Measurements from ENCODE around the gene TIMM22. TPM values are rescaled to one million over a fixed set of nuclear protein-coding genes. Genes with fewer than 3 reads are reported as not detected.

TIMM22 gene
- polyA plus RNA-seq, 2 of the 4 experiments (the other 2 are of a cell fraction) = 15.8 to 21.3 TPM

DNA sequence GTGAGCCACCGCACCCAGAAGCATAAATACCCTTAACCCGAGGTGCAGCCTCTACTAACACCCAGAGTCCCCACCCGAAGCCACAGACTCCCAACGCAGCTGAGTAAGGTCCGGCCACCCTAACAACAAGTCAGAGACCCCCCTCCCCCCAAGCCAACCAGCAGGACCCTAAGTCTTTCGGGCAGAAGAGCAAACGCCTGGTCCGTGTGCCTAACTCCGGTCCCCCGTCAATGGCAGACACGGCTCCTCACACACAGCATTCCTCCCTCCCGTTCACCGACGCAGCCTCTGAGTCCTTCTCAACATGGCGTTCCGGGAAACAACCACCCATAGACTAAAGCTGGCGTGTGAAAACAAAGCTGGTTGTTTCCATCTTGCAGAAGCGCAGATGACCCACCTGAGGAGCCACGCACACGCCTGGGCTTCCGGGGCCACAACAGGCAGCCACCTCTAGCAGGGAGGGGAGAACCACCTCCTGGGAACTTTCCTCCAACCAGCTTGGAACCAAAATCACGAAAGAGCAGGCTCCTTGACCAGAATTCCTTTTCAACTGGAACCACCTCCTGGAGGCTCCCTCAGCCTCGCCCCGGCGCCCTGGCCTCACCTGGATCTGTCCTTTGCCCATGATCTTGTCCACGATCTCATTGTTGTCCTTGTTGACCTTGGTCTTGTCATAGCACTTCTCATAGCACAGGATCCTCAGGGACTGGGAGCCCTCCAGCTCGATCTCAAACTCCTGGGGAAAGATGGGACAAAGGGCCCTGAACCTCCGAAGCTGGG is 52.7 kb downstream of the TIMM22 start:
- ChIA-PET POLR2A (no interaction called here), CTCF (interaction anchor here (0.6 to 5.7 kb wide), 6 partner anchors 8 to 195 kb away, joined by 3 to 51 read pairs (median 4); partner anchors contain the start of gene TIMM22)
- no peak for ATAC-seq
- WGBS (ENCODE audit: missing lambda C conversion rate) = 93% methylated on average over 28 of the region's 28 CpGs
- no peak for DNase-seq (ENCODE audit: low read depth in 1 of 2, low spot score in 1 of 2)
- no peak for FAIRE-seq
- no peak overlapping the region for H3K27ac ChIP-seq
- H3K4me1 ChIP-seq = no peaks in the 10 kb centered on the region
- no peak overlapping the region for H3K4me3 ChIP-seq
- no peak for TF ChIP-seq CHD4 (IDR thresholded peaks at IDR 0.05; ENCODE audit: borderline replicate concordance)
- TF ChIP-seq RNF2 (IDR thresholded peaks at IDR 0.05; ENCODE audit: borderline replicate concordance, low read depth) = no peak
- TF ChIP-seq HOXB5 (CRISPR knock-in tag; IDR thresholded peaks at IDR 0.05) = no peak
- no peak for TF ChIP-seq CEBPB (IDR thresholded peaks at IDR 0.05)
- no peak for TF ChIP-seq ZFP36 (IDR thresholded peaks at IDR 0.05; ENCODE audit: borderline replicate concordance, partially characterized antibody)
- TF ChIP-seq RAD21 (conservative IDR thresholded peaks at IDR 0.05 in 1 of 2, IDR thresholded peaks at IDR 0.05 in 1 of 2) = no peak
- TF ChIP-seq EP300 (IDR thresholded peaks at IDR 0.05) = no peak
- TF ChIP-seq, protein P1, sequence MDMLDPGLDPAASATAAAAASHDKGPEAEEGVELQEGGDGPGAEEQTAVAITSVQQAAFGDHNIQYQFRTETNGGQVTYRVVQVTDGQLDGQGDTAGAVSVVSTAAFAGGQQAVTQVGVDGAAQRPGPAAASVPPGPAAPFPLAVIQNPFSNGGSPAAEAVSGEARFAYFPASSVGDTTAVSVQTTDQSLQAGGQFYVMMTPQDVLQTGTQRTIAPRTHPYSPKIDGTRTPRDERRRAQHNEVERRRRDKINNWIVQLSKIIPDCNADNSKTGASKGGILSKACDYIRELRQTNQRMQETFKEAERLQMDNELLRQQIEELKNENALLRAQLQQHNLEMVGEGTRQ (IDR thresholded peaks at IDR 0.05) = no peak
- TF ChIP-seq ZSCAN20 (CRISPR knock-in tag; IDR thresholded peaks at IDR 0.05) = no peak
- no peak for TF ChIP-seq BHLHE40 (IDR thresholded peaks at IDR 0.05; ENCODE audit: low read depth, low read length)
- TF ChIP-seq, protein P2, sequence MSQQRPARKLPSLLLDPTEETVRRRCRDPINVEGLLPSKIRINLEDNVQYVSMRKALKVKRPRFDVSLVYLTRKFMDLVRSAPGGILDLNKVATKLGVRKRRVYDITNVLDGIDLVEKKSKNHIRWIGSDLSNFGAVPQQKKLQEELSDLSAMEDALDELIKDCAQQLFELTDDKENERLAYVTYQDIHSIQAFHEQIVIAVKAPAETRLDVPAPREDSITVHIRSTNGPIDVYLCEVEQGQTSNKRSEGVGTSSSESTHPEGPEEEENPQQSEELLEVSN (IDR thresholded peaks at IDR 0.05; ENCODE audit: borderline replicate concordance, low read depth) = no peak
- TF ChIP-seq MYC (IDR thresholded peaks at IDR 0.05; ENCODE audit: borderline replicate concordance, low read length) = no peak
- TF ChIP-seq, protein P3, sequence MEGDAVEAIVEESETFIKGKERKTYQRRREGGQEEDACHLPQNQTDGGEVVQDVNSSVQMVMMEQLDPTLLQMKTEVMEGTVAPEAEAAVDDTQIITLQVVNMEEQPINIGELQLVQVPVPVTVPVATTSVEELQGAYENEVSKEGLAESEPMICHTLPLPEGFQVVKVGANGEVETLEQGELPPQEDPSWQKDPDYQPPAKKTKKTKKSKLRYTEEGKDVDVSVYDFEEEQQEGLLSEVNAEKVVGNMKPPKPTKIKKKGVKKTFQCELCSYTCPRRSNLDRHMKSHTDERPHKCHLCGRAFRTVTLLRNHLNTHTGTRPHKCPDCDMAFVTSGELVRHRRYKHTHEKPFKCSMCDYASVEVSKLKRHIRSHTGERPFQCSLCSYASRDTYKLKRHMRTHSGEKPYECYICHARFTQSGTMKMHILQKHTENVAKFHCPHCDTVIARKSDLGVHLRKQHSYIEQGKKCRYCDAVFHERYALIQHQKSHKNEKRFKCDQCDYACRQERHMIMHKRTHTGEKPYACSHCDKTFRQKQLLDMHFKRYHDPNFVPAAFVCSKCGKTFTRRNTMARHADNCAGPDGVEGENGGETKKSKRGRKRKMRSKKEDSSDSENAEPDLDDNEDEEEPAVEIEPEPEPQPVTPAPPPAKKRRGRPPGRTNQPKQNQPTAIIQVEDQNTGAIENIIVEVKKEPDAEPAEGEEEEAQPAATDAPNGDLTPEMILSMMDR (IDR thresholded peaks at IDR 0.05) = no peak
- TF ChIP-seq TP53 (CRISPR knock-in tag; IDR thresholded peaks at IDR 0.05) = no peak
- TF ChIP-seq MAFK (IDR thresholded peaks at IDR 0.05; ENCODE audit: partially characterized antibody) = no peak
- no peak for TF ChIP-seq JUN (IDR thresholded peaks at IDR 0.05)
- TF ChIP-seq EHF (CRISPR knock-in tag; IDR thresholded peaks at IDR 0.05) = no peak
- TF ChIP-seq HES2 (IDR thresholded peaks at IDR 0.05) = no peak
- no peak for TF ChIP-seq HOXA7 (CRISPR knock-in tag; IDR thresholded peaks at IDR 0.05)
- H3K4me2 ChIP-seq = no peak overlapping the region
- H3K9me3 ChIP-seq = no peaks in the 10 kb centered on the region

DNA sequence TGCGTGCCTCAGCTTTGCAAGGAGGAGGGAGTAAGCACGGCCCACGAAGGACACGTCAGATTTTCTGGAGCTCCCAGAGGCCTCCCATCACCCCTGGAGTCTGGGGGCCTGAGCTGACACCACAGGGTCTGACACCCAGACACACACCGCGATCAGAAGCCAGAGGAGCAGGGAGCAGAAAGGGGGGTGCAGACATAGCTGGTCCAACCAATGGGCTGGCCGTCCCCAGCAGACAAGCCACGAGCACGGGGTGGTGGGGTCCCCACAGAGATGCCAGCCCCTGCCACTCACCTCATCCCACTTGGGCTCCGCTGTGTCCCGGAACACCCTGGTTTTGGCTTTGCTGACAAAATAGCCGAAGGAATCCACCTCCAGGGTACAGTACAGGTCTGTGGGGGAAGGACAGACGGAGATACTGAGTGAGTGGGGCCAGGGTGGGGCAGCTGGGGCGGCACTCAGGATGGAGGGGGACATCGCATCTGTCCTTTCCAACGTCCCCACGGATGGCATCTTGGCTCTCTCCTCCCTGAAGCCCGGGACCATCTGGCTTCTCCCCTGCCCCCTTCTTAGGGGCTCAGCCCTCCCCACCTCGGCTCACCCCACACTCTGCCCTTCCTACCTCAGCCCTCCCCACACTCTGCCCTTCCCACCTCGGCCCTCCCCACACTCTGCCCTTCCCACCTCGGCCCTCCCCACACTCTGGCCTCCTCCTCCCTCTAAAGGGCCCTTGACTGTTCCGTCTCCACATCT is 53.5 kb downstream of the TIMM22 start:
- POLR2A ChIA-PET = no interaction called here
- FAIRE-seq = no peak
- no peak overlapping the region for H3K4me3 ChIP-seq
- no peak overlapping the region for H3K27ac ChIP-seq
- 89% methylated on average over 21 of the region's 22 CpGs for WGBS (ENCODE audit: missing lambda C conversion rate)
- DNase-seq (ENCODE audit: low read depth in 1 of 2, low spot score in 1 of 2) = no peak
- no peak for TF ChIP-seq ZC3H11A (IDR thresholded peaks at IDR 0.05)
- TF ChIP-seq SREBF2 (IDR thresholded peaks at IDR 0.05) = no peak
- TF ChIP-seq EHMT2 (IDR thresholded peaks at IDR 0.05; ENCODE audit: low read depth) = no peak
- no peak for TF ChIP-seq MAFK (IDR thresholded peaks at IDR 0.05; ENCODE audit: partially characterized antibody)
- TF ChIP-seq POLR2A (IDR thresholded peaks at IDR 0.05; ENCODE audit: low read length) = no peak
- no peak for TF ChIP-seq JUNB (IDR thresholded peaks at IDR 0.05)
- TF ChIP-seq ZNF302 (CRISPR knock-in tag; IDR thresholded peaks at IDR 0.05) = no peak
- TF ChIP-seq RAD21 (conservative IDR thresholded peaks at IDR 0.05 in 1 of 2, IDR thresholded peaks at IDR 0.05 in 1 of 2) = no peak
- no peak for TF ChIP-seq SMC3 (IDR thresholded peaks at IDR 0.05)
- TF ChIP-seq CHD2 (IDR thresholded peaks at IDR 0.05; ENCODE audit: low read length, partially characterized antibody) = no peak
- TF ChIP-seq TP53 (CRISPR knock-in tag; IDR thresholded peaks at IDR 0.05) = no peak
- TF ChIP-seq HES2 (IDR thresholded peaks at IDR 0.05) = no peak
- no peak for TF ChIP-seq ZSCAN20 (CRISPR knock-in tag; IDR thresholded peaks at IDR 0.05)
- TF ChIP-seq RFX5 (IDR thresholded peaks at IDR 0.05) = no peak
- no peak for TF ChIP-seq RARB (CRISPR knock-in tag; IDR thresholded peaks at IDR 0.05)
- no peak for TF ChIP-seq HDAC2 (IDR thresholded peaks at IDR 0.05)
- CTCF ChIA-PET = interaction anchor here (1.1 to 5.7 kb wide), 5 partner anchors 7 to 97 kb away, joined by 3 to 51 read pairs (median 5); partner anchors contain the start of gene TIMM22
- peak in 1 of 2 experiments; percentile 15; a peak in 3 of 6 replicates for ATAC-seq
- H3K4me1 ChIP-seq = no peaks in the 10 kb centered on the region
- H3K4me2 ChIP-seq = no peak overlapping the region
- H3K9me3 ChIP-seq = no peaks in the 10 kb centered on the region
